ENCODE results near the gene CCDC34.

DNA sequence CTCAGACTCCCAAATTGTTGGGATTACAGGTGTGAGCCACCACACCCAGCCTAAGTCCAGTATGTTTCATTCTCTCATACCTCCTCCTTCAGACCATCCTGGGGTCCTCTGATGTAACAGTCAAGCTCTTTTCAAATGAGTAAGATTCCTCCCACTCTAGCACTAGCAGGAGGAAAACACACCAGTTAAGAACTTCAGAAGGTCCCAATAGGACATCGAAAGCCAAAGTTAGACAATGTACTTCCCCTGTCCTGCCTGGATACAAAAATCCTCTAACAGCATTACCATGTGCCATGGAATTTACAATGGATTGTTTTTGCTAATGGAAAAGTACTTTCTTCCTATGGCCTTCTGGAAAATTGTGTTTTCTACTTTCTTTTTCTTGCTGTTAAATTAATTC is 67.1 kb downstream of the CCDC34 start:
- TF ChIP-seq, protein P1, sequence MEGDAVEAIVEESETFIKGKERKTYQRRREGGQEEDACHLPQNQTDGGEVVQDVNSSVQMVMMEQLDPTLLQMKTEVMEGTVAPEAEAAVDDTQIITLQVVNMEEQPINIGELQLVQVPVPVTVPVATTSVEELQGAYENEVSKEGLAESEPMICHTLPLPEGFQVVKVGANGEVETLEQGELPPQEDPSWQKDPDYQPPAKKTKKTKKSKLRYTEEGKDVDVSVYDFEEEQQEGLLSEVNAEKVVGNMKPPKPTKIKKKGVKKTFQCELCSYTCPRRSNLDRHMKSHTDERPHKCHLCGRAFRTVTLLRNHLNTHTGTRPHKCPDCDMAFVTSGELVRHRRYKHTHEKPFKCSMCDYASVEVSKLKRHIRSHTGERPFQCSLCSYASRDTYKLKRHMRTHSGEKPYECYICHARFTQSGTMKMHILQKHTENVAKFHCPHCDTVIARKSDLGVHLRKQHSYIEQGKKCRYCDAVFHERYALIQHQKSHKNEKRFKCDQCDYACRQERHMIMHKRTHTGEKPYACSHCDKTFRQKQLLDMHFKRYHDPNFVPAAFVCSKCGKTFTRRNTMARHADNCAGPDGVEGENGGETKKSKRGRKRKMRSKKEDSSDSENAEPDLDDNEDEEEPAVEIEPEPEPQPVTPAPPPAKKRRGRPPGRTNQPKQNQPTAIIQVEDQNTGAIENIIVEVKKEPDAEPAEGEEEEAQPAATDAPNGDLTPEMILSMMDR (IDR thresholded peaks at IDR 0.05), result no peak
- no peak for TF ChIP-seq POLR2A (IDR thresholded peaks at IDR 0.05)

Data from Peyer's patch (tissue), 4 donors.